D721Med (cell line): ENCODE results near the gene MYB.

Experiments used
- DNase-seq: peaks from one replicate; pipeline ENCODE4 v3.0.0; 2011; ENCODE audit warnings: low spot score; ENCODE audit not compliant: insufficient read length
- FAIRE-seq: peaks from 2 replicates; lab custom pipeline; 2011; peaks lifted over from hg19 to GRCh38; lab: Jason Lieb, UNC
- TF ChIP-seq, protein P1 (sequence below): IDR thresholded peaks from 2 replicates; pipeline ENCODE4 v1.5.1; 2012; ENCODE audit warnings: mild to moderate bottlenecking, control low read depth; ENCODE audit not compliant: insufficient read depth; ENCODE audit errors: missing control alignments

The MYB gene

DNA sequence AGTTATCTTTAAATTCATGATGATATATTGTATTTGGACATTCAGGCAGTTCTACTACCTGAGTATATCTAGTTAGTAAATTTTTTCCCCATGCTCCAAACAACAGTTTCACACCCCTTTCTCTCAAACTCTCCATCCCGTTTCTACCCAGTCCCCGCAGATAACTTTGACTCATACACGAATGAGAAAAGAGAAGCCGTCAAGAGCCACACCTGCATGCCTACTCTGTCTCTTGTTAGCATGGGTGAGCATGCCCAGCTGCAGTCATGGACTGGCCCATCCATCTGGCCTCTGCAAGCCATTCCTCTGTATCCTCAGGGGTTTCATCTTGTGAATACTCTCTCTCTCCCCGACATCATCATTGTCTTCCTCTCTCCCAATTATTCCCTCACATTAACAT is 41.5 kb downstream of the MYB start:
- TF ChIP-seq, protein P1, sequence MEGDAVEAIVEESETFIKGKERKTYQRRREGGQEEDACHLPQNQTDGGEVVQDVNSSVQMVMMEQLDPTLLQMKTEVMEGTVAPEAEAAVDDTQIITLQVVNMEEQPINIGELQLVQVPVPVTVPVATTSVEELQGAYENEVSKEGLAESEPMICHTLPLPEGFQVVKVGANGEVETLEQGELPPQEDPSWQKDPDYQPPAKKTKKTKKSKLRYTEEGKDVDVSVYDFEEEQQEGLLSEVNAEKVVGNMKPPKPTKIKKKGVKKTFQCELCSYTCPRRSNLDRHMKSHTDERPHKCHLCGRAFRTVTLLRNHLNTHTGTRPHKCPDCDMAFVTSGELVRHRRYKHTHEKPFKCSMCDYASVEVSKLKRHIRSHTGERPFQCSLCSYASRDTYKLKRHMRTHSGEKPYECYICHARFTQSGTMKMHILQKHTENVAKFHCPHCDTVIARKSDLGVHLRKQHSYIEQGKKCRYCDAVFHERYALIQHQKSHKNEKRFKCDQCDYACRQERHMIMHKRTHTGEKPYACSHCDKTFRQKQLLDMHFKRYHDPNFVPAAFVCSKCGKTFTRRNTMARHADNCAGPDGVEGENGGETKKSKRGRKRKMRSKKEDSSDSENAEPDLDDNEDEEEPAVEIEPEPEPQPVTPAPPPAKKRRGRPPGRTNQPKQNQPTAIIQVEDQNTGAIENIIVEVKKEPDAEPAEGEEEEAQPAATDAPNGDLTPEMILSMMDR: no peak
- FAIRE-seq (no peak), DNase-seq (no peak)

DNA sequence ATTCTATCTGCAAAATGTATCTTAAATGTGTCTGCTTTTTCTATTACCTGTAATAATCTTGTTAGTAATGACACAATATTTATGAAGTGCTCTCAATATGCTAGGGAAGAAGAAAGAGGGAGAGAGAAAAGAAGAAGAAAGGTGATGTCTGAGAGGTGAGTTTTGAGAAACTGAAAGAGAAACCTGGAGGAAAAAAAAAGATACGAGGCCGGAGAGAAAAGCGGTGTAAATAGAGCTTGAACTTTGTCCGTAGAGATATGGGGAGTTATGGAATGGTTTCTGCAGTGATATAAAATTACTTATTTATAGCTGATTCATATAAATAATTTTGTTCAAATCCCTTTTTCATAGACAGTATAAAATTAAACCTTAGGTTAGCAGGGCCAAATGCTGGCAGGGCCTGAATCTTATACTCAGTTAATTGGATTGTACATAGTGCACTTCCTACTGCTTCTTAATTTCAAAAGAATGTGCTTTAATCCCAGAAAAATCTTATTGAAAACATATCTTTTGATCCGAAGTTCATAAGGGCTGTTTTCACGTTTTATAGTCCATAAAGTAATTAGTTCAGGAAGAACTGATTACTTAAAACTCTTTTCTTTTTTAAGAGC is 43.0 kb downstream of the MYB start:
- TF ChIP-seq, protein P1: no peak
- FAIRE-seq: no peak

DNA sequence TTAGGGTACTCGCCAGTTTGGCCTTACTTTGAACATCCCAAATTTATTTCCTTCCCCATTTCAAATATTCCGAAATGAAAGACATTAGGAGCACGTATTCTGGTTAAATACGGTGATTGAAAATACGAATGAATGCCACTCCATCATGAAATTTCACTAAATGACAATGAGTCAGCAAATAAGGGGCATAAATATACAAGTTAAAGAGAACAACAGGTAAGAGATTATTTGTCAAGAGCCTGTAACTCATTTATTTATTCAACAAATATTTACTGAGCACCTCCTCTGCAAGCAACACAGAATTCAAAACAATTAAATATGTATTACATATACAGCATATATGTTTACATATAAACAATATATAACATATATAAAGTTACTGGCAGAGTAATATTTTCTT is 44.8 kb downstream of the MYB start:
- FAIRE-seq (no peak), DNase-seq (no peak)
- TF ChIP-seq, protein P1: no peak

More for the DNA sequence above, 43.0 kb downstream of the MYB start:
- no peak for DNase-seq

DNA sequence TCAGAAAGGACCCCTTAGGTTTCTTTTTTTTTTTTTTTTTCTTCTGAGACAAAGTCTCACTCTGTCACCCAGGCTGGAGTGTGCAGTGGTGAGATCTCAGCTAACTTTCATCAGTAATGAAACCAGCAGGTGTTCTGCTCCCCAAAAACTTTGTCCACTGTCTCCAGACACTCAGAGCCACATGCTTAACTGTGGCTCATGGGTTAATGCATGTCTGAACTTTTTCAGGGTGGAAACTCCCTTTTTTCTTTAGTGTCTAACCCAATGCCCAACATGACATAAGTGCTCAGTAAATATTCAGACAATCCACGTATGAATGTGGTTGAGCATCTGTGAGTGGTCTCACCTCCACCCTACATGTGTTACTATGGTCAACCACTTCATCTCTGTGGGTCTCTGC is 45.4 kb downstream of the MYB start:
- DNase-seq (no peak), FAIRE-seq (no peak)
- TF ChIP-seq, protein P1: no peak

DNA sequence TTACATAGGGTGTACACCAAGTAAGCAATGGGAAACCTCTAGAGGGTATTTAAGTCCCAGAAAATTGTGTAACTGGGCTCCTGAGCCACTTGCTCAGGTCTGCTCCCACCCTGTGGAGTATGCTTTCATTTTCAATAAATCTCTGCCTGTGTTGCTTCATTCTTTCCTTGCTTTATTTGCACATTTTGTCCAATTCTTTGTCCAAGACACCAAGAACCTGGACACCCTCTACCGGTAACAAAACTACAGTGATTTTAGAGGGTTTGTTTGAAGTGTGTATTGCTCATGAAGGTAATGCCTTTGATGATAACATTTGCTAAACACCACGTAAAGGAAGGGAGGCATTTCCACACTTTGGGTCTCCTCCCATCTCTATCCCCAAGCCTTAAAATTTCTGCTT is 46.2 kb downstream of the MYB start:
- TF ChIP-seq, protein P1: no peak
- DNase-seq: no peak
- no peak for FAIRE-seq

DNA sequence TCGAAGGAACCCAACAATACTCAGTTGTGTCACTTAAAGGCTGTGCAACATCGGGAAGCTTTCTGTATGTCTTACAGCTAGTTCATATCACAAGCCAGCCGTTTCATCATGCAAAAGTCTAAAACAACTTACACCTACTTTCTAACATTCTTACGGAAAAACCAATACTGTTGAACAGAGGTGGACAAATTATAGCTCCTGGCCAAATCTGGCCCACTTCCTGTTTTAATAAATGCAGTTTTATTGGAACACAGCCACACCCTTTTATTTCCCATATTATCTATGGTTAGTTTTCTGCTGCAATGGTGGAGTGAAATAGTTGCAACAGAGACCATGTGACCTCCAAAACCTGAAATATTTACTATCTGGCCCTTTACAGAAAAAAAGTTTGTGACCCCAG is 46.6 kb downstream of the MYB start:
- no peak for DNase-seq
- TF ChIP-seq, protein P1: no peak
- FAIRE-seq: no peak

DNA sequence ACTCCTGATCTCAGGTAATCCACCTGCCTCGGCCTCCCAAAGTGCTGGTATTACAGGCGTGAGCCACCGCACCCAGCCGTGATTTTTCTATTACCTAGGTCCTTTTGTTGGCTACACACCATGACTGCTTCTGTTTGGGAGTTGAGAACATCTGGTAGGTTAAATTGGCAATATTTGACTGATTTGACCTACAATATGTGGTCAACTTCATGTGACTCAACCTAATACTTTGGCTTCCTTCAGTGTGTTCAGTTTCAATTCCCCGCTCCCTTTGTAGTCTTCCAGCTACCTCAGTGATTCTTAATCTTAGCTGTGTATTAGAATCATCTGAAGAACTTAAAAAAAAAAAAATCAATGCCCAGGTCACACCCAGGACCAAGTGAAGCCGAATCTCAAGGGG is 47.4 kb downstream of the MYB start:
- TF ChIP-seq, protein P1: no peak
- no peak for DNase-seq
- FAIRE-seq: no peak
